H1 (cell line): ENCODE data around the gene KCNMA1.

Experiments
- CEBPB ChIP-seq: IDR thresholded peaks from 2 replicates; pipeline ENCODE4 v1.6.1; 2012; ENCODE audit warnings: low read depth, low read length
- CREB1 ChIP-seq: IDR thresholded peaks from 2 replicates; pipeline ENCODE4 v1.6.1; 2012; ENCODE audit warnings: inconsistent platforms
- EZH2 ChIP-seq: fragments of 200-600 bp; sonication (generic); IDR thresholded peaks from 2 replicates; pipeline ENCODE4 v1.7.1; 2012; ENCODE audit warnings: low read depth, mild to moderate bottlenecking, moderate library complexity, low read length, inconsistent platforms; ENCODE audit not compliant: severe bottlenecking
- JUND ChIP-seq: IDR thresholded peaks from 2 replicates; pipeline ENCODE4 v1.6.1; 2011; ENCODE audit warnings: mild to moderate bottlenecking, improper control_type of control experiment, low read length
- NRF1 ChIP-seq: IDR thresholded peaks from 2 replicates; pipeline ENCODE4 v1.6.1; 2011; ENCODE audit warnings: mild to moderate bottlenecking, low read depth, low read length, improper control_type of control experiment
- PHF8 ChIP-seq: fragments of 200-600 bp; sonication (generic); conservative IDR thresholded peaks from 2 replicates; pipeline ENCODE4 v1.7.1; 2012; ENCODE audit warnings: low read depth, mild to moderate bottlenecking, inconsistent platforms, low read length, moderate library complexity
- POLR2A ChIP-seq, 2 experiments: IDR thresholded peaks; 1 replicate in 1 of 2; 2 replicates in 1 of 2; pipeline ENCODE4 v1.6.1; 2011; ENCODE audit warnings: low read depth in 2 of 2, low read length in 2 of 2, mild to moderate bottlenecking in 2 of 2; ENCODE audit errors: control extremely low read depth in 1 of 2
- POLR2AphosphoS5 ChIP-seq: IDR thresholded peaks from 2 replicates; pipeline ENCODE4 v1.6.1; 2011; ENCODE audit warnings: low read depth, low read length
- SP1 ChIP-seq: IDR thresholded peaks from 2 replicates; pipeline ENCODE4 v1.6.1; 2011; ENCODE audit warnings: low read depth, low read length
- TAF1 ChIP-seq: IDR thresholded peaks from 2 replicates; pipeline ENCODE4 v1.6.1; 2011; ENCODE audit warnings: mild to moderate bottlenecking, low read depth, low read length
- TCF12 ChIP-seq: IDR thresholded peaks from 2 replicates; pipeline ENCODE4 v1.6.1; 2011; ENCODE audit warnings: low read depth, mild to moderate bottlenecking, low read length
- TF ChIP-seq, protein P1 (sequence below), 3 experiments: IDR thresholded peaks; 1 replicate in 2 of 3; 2 replicates in 1 of 3; pipeline versions ENCODE4 v1.5.1 to v1.6.1; 2011; ENCODE audit warnings: low read length in 3 of 3, mild to moderate bottlenecking in 3 of 3, inconsistent platforms in 2 of 3, low read depth in 1 of 3, moderate library complexity in 1 of 3; ENCODE audit not compliant: insufficient read depth in 1 of 3; ENCODE audit errors: control extremely low read depth in 1 of 3
- TF ChIP-seq, protein P2 (sequence below): IDR thresholded peaks from 2 replicates; pipeline ENCODE4 v1.6.1; 2012; ENCODE audit warnings: inconsistent platforms
- TF ChIP-seq, protein P3 (sequence below): IDR thresholded peaks from 2 replicates; pipeline ENCODE4 v1.6.1; 2011; ENCODE audit warnings: low read depth, mild to moderate bottlenecking, low read length; ENCODE audit not compliant: insufficient read depth

DNA sequence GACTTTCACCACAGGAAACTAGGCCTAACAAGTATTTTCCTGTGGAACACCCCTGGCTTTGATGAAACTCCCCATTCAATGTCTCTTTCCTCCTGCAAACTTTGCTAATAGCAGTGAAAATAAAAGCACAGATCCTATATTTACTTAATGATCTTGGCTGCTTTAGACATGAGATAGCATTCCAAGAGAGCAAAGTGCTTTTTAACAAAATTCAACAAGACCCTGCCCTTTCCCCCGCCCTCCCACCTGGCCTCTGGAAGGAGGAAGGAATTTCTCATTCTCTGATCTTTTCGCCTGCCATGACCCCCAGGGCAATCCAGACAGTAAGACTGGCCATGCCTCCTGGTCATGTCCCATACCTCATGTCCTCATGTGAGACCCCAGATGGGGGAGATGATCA lies 185.7 kb downstream of the KCNMA1 start:
- TF ChIP-seq TAF1 (no peak), SP1 (no peak), TCF12 (no peak), POLR2A (IDR thresholded peaks at IDR 0.05; ENCODE audit: control extremely low read depth in 1 of 2, low read depth in 2 of 2, low read length in 2 of 2) (no peak), JUND (no peak), POLR2AphosphoS5 (no peak), NRF1 (no peak), PHF8 (no peak), EZH2 (no peak), CEBPB (no peak), CREB1 (no peak)
- TF ChIP-seq, protein P1, sequence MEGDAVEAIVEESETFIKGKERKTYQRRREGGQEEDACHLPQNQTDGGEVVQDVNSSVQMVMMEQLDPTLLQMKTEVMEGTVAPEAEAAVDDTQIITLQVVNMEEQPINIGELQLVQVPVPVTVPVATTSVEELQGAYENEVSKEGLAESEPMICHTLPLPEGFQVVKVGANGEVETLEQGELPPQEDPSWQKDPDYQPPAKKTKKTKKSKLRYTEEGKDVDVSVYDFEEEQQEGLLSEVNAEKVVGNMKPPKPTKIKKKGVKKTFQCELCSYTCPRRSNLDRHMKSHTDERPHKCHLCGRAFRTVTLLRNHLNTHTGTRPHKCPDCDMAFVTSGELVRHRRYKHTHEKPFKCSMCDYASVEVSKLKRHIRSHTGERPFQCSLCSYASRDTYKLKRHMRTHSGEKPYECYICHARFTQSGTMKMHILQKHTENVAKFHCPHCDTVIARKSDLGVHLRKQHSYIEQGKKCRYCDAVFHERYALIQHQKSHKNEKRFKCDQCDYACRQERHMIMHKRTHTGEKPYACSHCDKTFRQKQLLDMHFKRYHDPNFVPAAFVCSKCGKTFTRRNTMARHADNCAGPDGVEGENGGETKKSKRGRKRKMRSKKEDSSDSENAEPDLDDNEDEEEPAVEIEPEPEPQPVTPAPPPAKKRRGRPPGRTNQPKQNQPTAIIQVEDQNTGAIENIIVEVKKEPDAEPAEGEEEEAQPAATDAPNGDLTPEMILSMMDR (IDR thresholded peaks at IDR 0.05; ENCODE audit: control extremely low read depth in 1 of 3, insufficient read depth in 1 of 3, low read depth in 1 of 3, low read length in 3 of 3) = no peak
- TF ChIP-seq, protein P2, sequence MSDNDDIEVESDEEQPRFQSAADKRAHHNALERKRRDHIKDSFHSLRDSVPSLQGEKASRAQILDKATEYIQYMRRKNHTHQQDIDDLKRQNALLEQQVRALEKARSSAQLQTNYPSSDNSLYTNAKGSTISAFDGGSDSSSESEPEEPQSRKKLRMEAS = no peak
- TF ChIP-seq, protein P3, sequence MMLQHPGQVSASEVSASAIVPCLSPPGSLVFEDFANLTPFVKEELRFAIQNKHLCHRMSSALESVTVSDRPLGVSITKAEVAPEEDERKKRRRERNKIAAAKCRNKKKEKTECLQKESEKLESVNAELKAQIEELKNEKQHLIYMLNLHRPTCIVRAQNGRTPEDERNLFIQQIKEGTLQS = no peak
